Gastrocnemius medialis (tissue), 4 donors: ENCODE data around the gene ACSL1. TPM values are rescaled to one million over a fixed set of nuclear protein-coding genes. Genes with fewer than 3 reads are reported as not detected.

Experiments
- ATAC-seq, 2 donors: fragments of 150-250 bp; one replicate each; pipeline ENCODE4 v1.9.1; 2016
- DNase-seq, 2 donors: peaks; one replicate each; pipeline ENCODE4 v3.0.0-alpha.2; 2019
- H3K27ac ChIP-seq, 4 donors: fragments of 200-600 bp; sonication (generic); 1 replicate in 1 of 4; 2 replicates in 3 of 4; pipeline ENCODE4 v1.5.1; 2016 to 2018; ENCODE audit warnings: mild to moderate bottlenecking in 2 of 4, moderate library complexity in 1 of 4
- H3K27me3 ChIP-seq, 3 donors: fragments of 200-600 bp; sonication (generic) in 2 of 3; 1 replicate in 1 of 3; 2 replicates in 2 of 3; pipeline versions ENCODE4 v1.5.1 to v1.6.0; 2016 to 2019; ENCODE audit warnings: mild to moderate bottlenecking in 1 of 3, moderate library complexity in 1 of 3
- H3K36me3 ChIP-seq, 2 donors: fragments of 200-600 bp; sonication (generic) in 1 of 2; one replicate each; pipeline ENCODE4 v1.5.1; 2017 to 2018
- H3K4me1 ChIP-seq, 2 donors: fragments of 200-600 bp; sonication (generic) in 1 of 2; one replicate each; pipeline ENCODE4 v1.5.1; 2016 to 2017; ENCODE audit warnings: mild to moderate bottlenecking in 2 of 2
- H3K4me3 ChIP-seq, 4 donors: fragments of 200-600 bp; sonication (generic) in 3 of 4; 1 replicate in 1 of 4; 2 replicates in 3 of 4; pipeline ENCODE4 v1.5.1; 2016 to 2019; ENCODE audit warnings: mild to moderate bottlenecking in 2 of 4
- H3K9me3 ChIP-seq, 3 donors: fragments of 200-600 bp; sonication (generic) in 2 of 3; 1 replicate in 1 of 3; 2 replicates in 2 of 3; pipeline ENCODE4 v1.5.1; 2016 to 2019
- POLR2A ChIP-seq, 2 donors: fragments of 450-650 bp; IDR thresholded peaks; one replicate each; pipeline ENCODE4 v1.6.1; 2017; ENCODE audit warnings: antibody characterized with exemption in 2 of 2, mild to moderate bottlenecking in 2 of 2, moderate library complexity in 2 of 2
- in situ Hi-C, 4 donors: fragments of 200-750 bp; cut with MboI; loops; one replicate each; pipeline versions ENCODE4 v1.15.0 to v1.8.0; 2017; ENCODE audit warnings: low sequenced_read_pairs in 4 of 4
- intact Hi-C: fragments of 100-400 bp; cut with DNase I; formaldehyde crosslinking; loops from one replicate; pipeline ENCODE4 v1.15.1; 2023; ENCODE audit warnings: low total_unique reads
- total RNA-seq, 4 donors: library from RNA; depleted of rRNA; stranded (reverse); fragments of >200 nt; gene quantifications; one replicate each; pipeline versions ENCODE4 v1.1.0 to v1.2.3, GENCODE V29; 2016
- TF ChIP-seq, protein P1 (sequence below), 5 experiments: fragments of 450-650 bp in 3 of 5; fragments of 200-600 bp in 2 of 5; sonication (generic) in 2 of 5; IDR thresholded peaks in 4 of 5; conservative IDR thresholded peaks in 1 of 5; 1 replicate in 4 of 5; 2 replicates in 1 of 5; pipeline ENCODE4 v1.5.1; 2016 to 2019; ENCODE audit warnings: antibody characterized with exemption in 5 of 5, mild to moderate bottlenecking in 3 of 5, moderate library complexity in 3 of 5

The ACSL1 gene
- total RNA-seq, 4 donors from 2014 or later, result 591 to 2,181 (median 1,316) TPM

DNA sequence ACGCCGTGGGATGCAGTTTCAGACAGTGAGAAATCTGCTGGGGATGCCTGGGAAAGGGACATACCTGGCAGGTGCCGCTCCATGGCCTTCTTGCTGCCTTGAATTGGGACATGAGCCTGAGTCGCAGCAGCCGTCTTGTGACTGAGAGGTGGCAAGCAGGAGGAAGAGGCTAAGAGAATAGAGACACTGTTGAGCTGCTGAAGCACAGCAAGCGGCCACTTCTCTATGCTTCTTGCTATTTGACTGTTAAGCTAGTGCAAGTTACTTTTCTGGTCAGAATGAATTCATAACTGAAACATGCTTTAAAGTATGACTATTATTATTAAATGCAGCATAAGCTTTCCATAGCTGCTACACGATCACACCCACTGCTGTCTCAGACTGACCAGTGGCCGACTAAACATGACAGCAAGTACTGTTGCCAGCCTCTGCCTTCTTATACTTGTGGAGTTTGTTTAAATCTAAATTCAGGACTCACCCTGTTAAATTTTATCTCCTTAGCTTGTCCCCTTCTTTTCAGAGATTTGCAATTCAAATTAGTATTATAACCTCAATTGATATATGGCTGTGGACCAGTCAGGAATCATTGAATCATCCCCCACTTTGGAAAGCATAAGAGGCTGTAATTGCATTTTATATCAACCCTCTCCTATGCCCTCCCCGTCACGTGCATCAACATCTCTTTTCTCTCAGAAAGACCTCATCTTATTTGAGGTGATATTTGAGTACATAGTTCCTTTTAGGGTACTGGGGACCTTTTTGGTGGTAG lies 24.8 kb upstream of the ACSL1 start:
- H3K4me1 ChIP-seq, result no peaks in the 10 kb centered on the region
- intact Hi-C loops, result no loop called here
- TF ChIP-seq POLR2A (IDR thresholded peaks at IDR 0.05), result no peak
- TF ChIP-seq, protein P1, sequence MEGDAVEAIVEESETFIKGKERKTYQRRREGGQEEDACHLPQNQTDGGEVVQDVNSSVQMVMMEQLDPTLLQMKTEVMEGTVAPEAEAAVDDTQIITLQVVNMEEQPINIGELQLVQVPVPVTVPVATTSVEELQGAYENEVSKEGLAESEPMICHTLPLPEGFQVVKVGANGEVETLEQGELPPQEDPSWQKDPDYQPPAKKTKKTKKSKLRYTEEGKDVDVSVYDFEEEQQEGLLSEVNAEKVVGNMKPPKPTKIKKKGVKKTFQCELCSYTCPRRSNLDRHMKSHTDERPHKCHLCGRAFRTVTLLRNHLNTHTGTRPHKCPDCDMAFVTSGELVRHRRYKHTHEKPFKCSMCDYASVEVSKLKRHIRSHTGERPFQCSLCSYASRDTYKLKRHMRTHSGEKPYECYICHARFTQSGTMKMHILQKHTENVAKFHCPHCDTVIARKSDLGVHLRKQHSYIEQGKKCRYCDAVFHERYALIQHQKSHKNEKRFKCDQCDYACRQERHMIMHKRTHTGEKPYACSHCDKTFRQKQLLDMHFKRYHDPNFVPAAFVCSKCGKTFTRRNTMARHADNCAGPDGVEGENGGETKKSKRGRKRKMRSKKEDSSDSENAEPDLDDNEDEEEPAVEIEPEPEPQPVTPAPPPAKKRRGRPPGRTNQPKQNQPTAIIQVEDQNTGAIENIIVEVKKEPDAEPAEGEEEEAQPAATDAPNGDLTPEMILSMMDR (IDR thresholded peaks at IDR 0.05 in 4 of 5, conservative IDR thresholded peaks at IDR 0.05 in 1 of 5), result no peak

DNA sequence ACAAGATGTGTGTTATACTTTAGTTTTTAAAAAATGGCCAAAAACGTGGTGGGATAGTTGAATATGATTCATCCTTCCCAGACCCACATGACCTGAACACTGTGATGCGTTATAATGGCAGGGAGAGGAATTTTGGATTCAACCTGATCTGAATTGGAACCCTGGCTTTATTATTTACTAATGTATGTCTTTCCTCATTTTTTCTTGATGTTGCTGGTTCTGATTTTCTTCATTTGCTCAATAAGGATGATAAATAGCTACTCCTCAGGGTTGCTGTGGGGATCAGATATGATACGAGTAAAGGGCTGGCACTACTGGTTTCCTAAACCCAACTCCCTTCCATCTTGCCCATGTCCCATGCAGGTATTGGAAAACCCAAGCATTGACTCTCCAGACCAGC lies 24.2 kb upstream of the ACSL1 start:
- DNase-seq (no peak), ATAC-seq (no peak)
- TF ChIP-seq, protein P1 (IDR thresholded peaks at IDR 0.05 in 4 of 5, conservative IDR thresholded peaks at IDR 0.05 in 1 of 5), result no peak
- TF ChIP-seq POLR2A (IDR thresholded peaks at IDR 0.05), result no peak
- intact Hi-C loops (no loop called here), in situ Hi-C loops (no loop called here)
- H3K36me3 ChIP-seq, result no peaks in the 10 kb centered on the region
- H3K4me1 ChIP-seq, result no peaks in the 10 kb centered on the region
- no peak overlapping the region for H3K27ac ChIP-seq
- H3K4me3 ChIP-seq, result no peak overlapping the region
- no peaks in the 10 kb centered on the region for H3K9me3 ChIP-seq
- H3K27me3 ChIP-seq, result no peaks in the 10 kb centered on the region

More for the DNA sequence above, 24.8 kb upstream of the ACSL1 start:
- Histone ChIP-seq H3K36me3 (no peaks in the 10 kb centered on the region), H3K27ac (no peak overlapping the region), H3K27me3 (no peaks in the 10 kb centered on the region), H3K4me3 (no peak overlapping the region), H3K9me3 (no peaks in the 10 kb centered on the region)
- in situ Hi-C loops, result no loop called here
- DNase-seq (no peak), ATAC-seq (peak in 1 of 2 donors; percentile 12)

DNA sequence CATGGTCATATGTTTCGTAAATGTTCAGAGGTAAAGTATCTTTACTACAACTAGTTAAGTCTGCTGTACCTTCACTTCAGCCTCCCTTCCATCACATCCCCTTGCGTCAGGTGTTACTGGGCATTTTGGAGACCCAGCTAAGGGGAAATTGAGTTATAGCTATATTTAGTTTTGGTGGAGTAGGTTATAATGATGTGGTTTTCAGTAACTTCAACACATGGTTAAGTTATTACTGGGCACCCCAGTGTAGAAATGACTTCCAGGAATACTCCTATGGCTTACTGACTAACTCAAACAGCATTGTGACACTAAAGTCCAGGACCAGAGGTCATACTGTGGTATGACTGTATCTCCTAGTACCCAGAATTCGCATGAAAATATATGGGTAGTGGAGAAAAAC lies 23.4 kb upstream of the ACSL1 start:
- Histone ChIP-seq H3K27ac (no peak overlapping the region), H3K9me3 (no peaks in the 10 kb centered on the region), H3K36me3 (no peaks in the 10 kb centered on the region), H3K4me1 (no peaks in the 10 kb centered on the region), H3K27me3 (no peaks in the 10 kb centered on the region), H3K4me3 (no peak overlapping the region)
- intact Hi-C loops, result no loop called here
- no peak for TF ChIP-seq POLR2A (IDR thresholded peaks at IDR 0.05)
- TF ChIP-seq, protein P1 (IDR thresholded peaks at IDR 0.05 in 4 of 5, conservative IDR thresholded peaks at IDR 0.05 in 1 of 5), result no peak
- ATAC-seq (no peak), DNase-seq (no peak)
- in situ Hi-C loops, result no loop called here

DNA sequence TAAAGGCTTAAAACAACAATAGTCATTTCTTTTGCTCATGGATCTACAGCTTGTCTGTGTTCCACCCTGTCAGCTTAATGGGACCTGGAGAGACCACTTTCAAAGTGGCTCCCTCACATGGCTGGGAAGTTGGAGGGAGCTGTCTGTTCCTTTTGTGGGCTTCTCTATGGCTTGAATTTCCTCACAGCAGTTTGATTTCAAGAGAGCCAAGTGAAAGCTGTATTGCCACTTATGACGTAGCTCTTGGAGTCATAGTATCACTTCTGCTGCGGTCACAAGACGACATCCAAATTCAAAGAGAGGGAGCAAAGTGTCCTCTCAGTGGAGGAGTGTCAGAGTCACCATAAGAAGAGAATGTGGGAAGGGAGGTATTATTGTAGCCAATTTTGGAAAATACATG lies 22.7 kb upstream of the ACSL1 start:
- Histone ChIP-seq H3K4me3 (no peak overlapping the region), H3K4me1 (no peaks in the 10 kb centered on the region), H3K27me3 (no peaks in the 10 kb centered on the region), H3K27ac (no peak overlapping the region), H3K36me3 (no peaks in the 10 kb centered on the region), H3K9me3 (no peaks in the 10 kb centered on the region)
- in situ Hi-C loops (no loop called here), intact Hi-C loops (no loop called here)
- no peak for TF ChIP-seq POLR2A (IDR thresholded peaks at IDR 0.05)
- TF ChIP-seq, protein P1 (IDR thresholded peaks at IDR 0.05 in 4 of 5, conservative IDR thresholded peaks at IDR 0.05 in 1 of 5), result no peak
- no peak for ATAC-seq
- no peak for DNase-seq
